Activated B cell treated with CpG ODN at 0.5 μM for 24 hours (primary cell): Measurements from ENCODE around the gene MACROD2. TPM values are rescaled to one million over a fixed set of nuclear protein-coding genes. Genes with fewer than 3 reads are reported as not detected.

ENCODE experiments used
- ATAC-seq: fragments of 200-7000 bp; cut with Tn5 transposase; one replicate; pipeline ENCODE4 v1.10.0; 2021; ENCODE audit warnings: low read depth, mild to moderate bottlenecking, moderate library complexity
- CTCF ChIA-PET: fragments of 350-600 bp; sonication (Branson Sonifier 250); formaldehyde crosslinking; loops from one replicate; lab custom pipeline; 2021; ENCODE audit warnings: antibody characterized with exemption; lab: Charles Lee
- POLR2A ChIA-PET: fragments of 350-600 bp; sonication (Branson Sonifier 250); formaldehyde crosslinking; loops from one replicate; lab custom pipeline; 2021; ENCODE audit warnings: antibody characterized with exemption; lab: Charles Lee
- DNase-seq: peaks from one replicate; pipeline ENCODE4 v3.0.0; 2022
- H3K27ac Mint-ChIP-seq: one replicate; pipeline ENCODE4 v1.8.0; 2020; ENCODE audit warnings: mixed read lengths
- H3K27me3 Mint-ChIP-seq: one replicate; pipeline ENCODE4 v1.8.0; 2021; ENCODE audit warnings: mixed read lengths
- H3K36me3 Mint-ChIP-seq: one replicate; pipeline ENCODE4 v1.8.0; 2021; ENCODE audit warnings: low read depth, mixed read lengths
- H3K4me1 Mint-ChIP-seq: one replicate; pipeline ENCODE4 v1.8.0; 2021; ENCODE audit warnings: mixed read lengths
- H3K4me3 Mint-ChIP-seq: one replicate; pipeline ENCODE4 v1.8.0; 2020; ENCODE audit warnings: mild to moderate bottlenecking, mixed read lengths
- H3K9me3 Mint-ChIP-seq: one replicate; pipeline ENCODE4 v1.8.0; 2020; ENCODE audit warnings: mixed read lengths
- intact Hi-C: fragments of 100-400 bp; cut with micrococcal nuclease; formaldehyde crosslinking; loops from one replicate; pipeline ENCODE4 v1.15.1; 2024
- total RNA-seq: library from RNA; stranded (reverse); gene quantifications from 2 replicates; pipeline ENCODE4 v1.2.3, GENCODE V29; 2022
- TF ChIP-seq, protein P1 (sequence below): fragments of 200-600 bp; IDR thresholded peaks from one replicate; pipeline ENCODE4 v1.8.0; 2022; ENCODE audit warnings: antibody characterized with exemption, mild to moderate bottlenecking

MACROD2 gene
- total RNA-seq, 1 donor from 2014 or later: 55.1 TPM

DNA sequence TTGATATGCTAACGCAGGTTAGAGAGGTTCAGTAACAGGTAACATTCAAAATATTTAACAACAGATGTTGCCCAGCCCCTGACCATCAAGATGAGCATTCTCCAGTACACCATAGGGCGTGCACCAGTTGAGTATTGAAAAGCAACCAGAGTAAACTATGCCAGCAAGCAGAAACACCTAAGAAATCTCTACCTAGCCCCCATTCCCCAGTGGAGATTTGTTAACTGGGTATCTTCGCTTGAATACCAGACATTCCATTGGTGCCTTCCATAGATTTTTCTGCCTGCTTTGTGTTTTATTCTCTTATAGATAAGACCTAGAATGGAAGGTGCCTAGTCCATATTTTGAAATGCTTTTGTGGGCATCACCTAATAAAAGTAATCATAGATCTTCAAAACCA is 1954.1 kb downstream of the MACROD2 start:
- H3K4me1 Mint-ChIP-seq: peaks cover 27% of the 10 kb centered on the region
- TF ChIP-seq, protein P1, sequence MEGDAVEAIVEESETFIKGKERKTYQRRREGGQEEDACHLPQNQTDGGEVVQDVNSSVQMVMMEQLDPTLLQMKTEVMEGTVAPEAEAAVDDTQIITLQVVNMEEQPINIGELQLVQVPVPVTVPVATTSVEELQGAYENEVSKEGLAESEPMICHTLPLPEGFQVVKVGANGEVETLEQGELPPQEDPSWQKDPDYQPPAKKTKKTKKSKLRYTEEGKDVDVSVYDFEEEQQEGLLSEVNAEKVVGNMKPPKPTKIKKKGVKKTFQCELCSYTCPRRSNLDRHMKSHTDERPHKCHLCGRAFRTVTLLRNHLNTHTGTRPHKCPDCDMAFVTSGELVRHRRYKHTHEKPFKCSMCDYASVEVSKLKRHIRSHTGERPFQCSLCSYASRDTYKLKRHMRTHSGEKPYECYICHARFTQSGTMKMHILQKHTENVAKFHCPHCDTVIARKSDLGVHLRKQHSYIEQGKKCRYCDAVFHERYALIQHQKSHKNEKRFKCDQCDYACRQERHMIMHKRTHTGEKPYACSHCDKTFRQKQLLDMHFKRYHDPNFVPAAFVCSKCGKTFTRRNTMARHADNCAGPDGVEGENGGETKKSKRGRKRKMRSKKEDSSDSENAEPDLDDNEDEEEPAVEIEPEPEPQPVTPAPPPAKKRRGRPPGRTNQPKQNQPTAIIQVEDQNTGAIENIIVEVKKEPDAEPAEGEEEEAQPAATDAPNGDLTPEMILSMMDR: no peak
- ATAC-seq (no peak), DNase-seq (no peak)
- intact Hi-C loops: loop anchor here (2.0 kb wide), 1 partner anchor 17 kb away; no protein-coding TSS in a partner anchor
- no peaks in the 10 kb centered on the region for H3K27me3 Mint-ChIP-seq
- H3K4me3 Mint-ChIP-seq: no peak overlapping the region
- ChIA-PET POLR2A (no interaction called here), CTCF (no interaction called here)
- H3K27ac Mint-ChIP-seq: no peak overlapping the region
- peaks cover 11% of the 10 kb centered on the region for H3K36me3 Mint-ChIP-seq
- H3K9me3 Mint-ChIP-seq: peaks cover 3% of the 10 kb centered on the region

DNA sequence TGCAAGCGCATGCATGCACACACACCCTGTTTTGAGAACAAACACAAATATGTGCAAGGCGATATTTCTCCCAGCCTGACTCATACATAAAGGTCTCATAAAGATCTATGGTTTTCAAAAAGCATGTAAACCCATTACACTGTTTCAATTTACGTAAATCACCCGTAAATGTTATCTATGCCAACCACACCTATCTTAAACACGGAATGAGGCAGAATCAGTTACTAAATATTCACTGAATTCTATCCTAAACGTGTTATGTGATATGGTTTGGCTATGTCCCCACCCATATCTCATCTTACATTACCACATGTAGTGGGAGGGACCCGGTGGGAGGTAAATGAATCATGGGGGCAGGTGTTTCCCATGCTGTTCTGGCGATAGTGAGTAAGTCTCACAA is 1956.3 kb downstream of the MACROD2 start:
- ChIA-PET POLR2A (no interaction called here), CTCF (no interaction called here)
- intact Hi-C loops: no loop called here
- TF ChIP-seq, protein P1: no peak
- peaks cover 25% of the 10 kb centered on the region for H3K4me1 Mint-ChIP-seq
- peak overlapping the region; percentile 11 for H3K27ac Mint-ChIP-seq
- DNase-seq (no peak), ATAC-seq (peak; percentile 21)
- no peak overlapping the region for H3K4me3 Mint-ChIP-seq
- peaks cover 14% of the 10 kb centered on the region for H3K36me3 Mint-ChIP-seq
- H3K27me3 Mint-ChIP-seq: no peaks in the 10 kb centered on the region
- peaks cover 3% of the 10 kb centered on the region for H3K9me3 Mint-ChIP-seq

GRCh38 chr20:15958142-15958541 is 1962.8 kb downstream of the MACROD2 start:
- TF ChIP-seq, protein P1: no peak
- POLR2A ChIA-PET: no interaction called here
- peaks cover 19% of the 10 kb centered on the region for H3K4me1 Mint-ChIP-seq
- no peak overlapping the region for H3K4me3 Mint-ChIP-seq
- no peak overlapping the region for H3K27ac Mint-ChIP-seq
- CTCF ChIA-PET: no interaction called here
- DNase-seq: no peak
- no peaks in the 10 kb centered on the region for H3K27me3 Mint-ChIP-seq
- H3K36me3 Mint-ChIP-seq: peaks cover 5% of the 10 kb centered on the region
- H3K9me3 Mint-ChIP-seq: no peaks in the 10 kb centered on the region
- intact Hi-C loops: no loop called here
- no peak for ATAC-seq

DNA sequence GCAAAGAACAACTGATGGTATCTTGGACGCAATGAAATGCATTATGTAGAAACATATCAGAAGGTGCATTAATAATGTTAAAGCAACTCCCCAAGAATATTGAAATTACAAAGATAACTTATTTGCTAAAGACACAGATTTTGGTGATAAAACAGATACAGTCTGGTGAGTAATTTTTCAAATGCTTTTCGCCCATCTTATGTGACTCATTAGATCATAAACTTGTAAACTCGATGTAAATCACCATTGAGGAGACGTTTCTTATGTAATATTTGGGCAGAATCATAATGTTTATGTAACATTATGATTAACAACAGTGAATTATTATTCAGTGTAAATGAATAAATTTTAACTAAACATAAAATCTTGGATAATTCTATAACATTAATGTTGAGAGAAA is 1969.8 kb downstream of the MACROD2 start:
- Mint-ChIP-seq H3K27me3 (no peaks in the 10 kb centered on the region), H3K27ac (no peak overlapping the region), H3K4me1 (peaks cover 11% of the 10 kb centered on the region), H3K9me3 (peaks cover 3% of the 10 kb centered on the region), H3K36me3 (peaks cover 24% of the 10 kb centered on the region), H3K4me3 (no peak overlapping the region)
- intact Hi-C loops: no loop called here
- DNase-seq (no peak), ATAC-seq (no peak)
- CTCF ChIA-PET: no interaction called here
- TF ChIP-seq, protein P1: no peak
- POLR2A ChIA-PET: no interaction called here

DNA sequence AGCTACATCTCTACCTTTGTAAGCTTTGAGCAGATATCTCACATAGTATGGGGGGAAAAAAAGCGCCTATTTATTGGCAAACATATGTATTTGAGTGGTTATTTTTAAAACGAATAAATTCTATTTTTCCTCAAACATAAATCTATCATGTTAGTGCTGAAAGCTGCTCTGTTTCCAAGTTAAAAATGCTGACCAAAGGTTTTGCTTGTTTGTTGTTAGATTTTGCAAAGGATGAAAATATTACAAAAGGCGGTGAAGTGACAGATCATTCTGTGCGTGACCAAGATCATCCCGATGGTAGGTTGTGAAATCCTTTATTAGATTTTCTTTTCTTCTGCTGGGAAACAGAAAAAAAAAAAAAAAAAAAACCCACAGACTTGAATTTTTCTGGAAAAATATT is 1972.0 kb downstream of the MACROD2 start:
- Mint-ChIP-seq H3K4me3 (no peak overlapping the region), H3K27me3 (no peaks in the 10 kb centered on the region), H3K36me3 (peaks cover 40% of the 10 kb centered on the region), H3K9me3 (peaks cover 11% of the 10 kb centered on the region), H3K27ac (no peak overlapping the region), H3K4me1 (peaks cover 2% of the 10 kb centered on the region)
- CTCF ChIA-PET: no interaction called here
- POLR2A ChIA-PET: interaction anchor here (0.7 to 1.4 kb wide), 2 partner anchors 19 to 57 kb away, joined by 4 to 7 read pairs; no protein-coding TSS in a partner anchor
- DNase-seq (no peak), ATAC-seq (no peak)
- intact Hi-C loops: loop anchor here (2.0 kb wide), 1 partner anchor 19 kb away; no protein-coding TSS in a partner anchor
- TF ChIP-seq, protein P1: no peak
